K562 (cell line): ENCODE measurements around the gene ODF4. TPM values are rescaled to one million over a fixed set of nuclear protein-coding genes. Genes with fewer than 3 reads are reported as not detected.
A peak's percentile ranks its signal among the peaks of the same experiment; 100 is the strongest.

Experiments
- ATAC-seq: fragments of 200-7000 bp; cut with Tn5 transposase; 3 replicates; pipeline ENCODE4 v1.9.1; 2020; ENCODE audit warnings: moderate library complexity
- BruUV-seq: library from RNA; stranded (reverse); fragments of 400-500 nt; replicated peaks from 2 replicates; lab custom pipeline; 2021; lab: Mats Ljungman, UMichigan
- CTCF ChIA-PET: fragments of 300-600 bp; formaldehyde crosslinking; extraction: SDS; loops from one replicate; lab custom pipeline; 2021; ENCODE audit warnings: low intra/inter-chr PET ratio; lab: Yijun Ruan, JAX
- POLR2A ChIA-PET: fragments of 300-600, 350-650 bp; sonication (Branson Sonifier 250); formaldehyde crosslinking; extraction: SDS; loops from one replicate; lab custom pipeline; 2021; ENCODE audit warnings: antibody characterized with exemption, inconsistent platforms; lab: Yijun Ruan, JAX
- DNase-seq, 4 experiments: peaks; one replicate each; pipeline versions ENCODE4 v3.0.0 to v3.0.0-alpha.2; 2011 to 2018; ENCODE audit warnings: low spot score in 3 of 4, mixed read lengths in 3 of 4; ENCODE audit errors: extremely low read depth in 1 of 4
- FAIRE-seq: peaks from 2 replicates; lab custom pipeline; 2011; peaks lifted over from hg19 to GRCh38; lab: Jason Lieb, UNC
- H2AFZ ChIP-seq: 2 replicates; pipeline ENCODE4 v1.6.0; 2011; ENCODE audit warnings: low read depth, low read length, control low read depth, inconsistent platforms
- H3K27ac ChIP-seq: fragments of 200-600 bp; 3 replicates; pipeline ENCODE4 v1.8.0; 2011; ENCODE audit warnings: low read depth, mild to moderate bottlenecking, control low read depth, inconsistent platforms, low read length, moderate library complexity, mixed read lengths; ENCODE audit errors: extremely low read depth
- H3K27me3 ChIP-seq, 2 experiments: fragments of 300-600 bp in 1 of 2; 2 replicates in 1 of 2; 3 replicates in 1 of 2; pipeline versions ENCODE4 v1.6.0 to v1.8.0; 2011; ENCODE audit warnings: inconsistent platforms in 2 of 2, low read length in 2 of 2, mild to moderate bottlenecking in 1 of 2, mixed read lengths in 1 of 2, moderate library complexity in 1 of 2; ENCODE audit not compliant: control insufficient read depth in 2 of 2, insufficient read depth in 2 of 2
- H3K36me3 ChIP-seq: fragments of 300-600 bp; 3 replicates; pipeline ENCODE4 v1.8.0; 2011; ENCODE audit warnings: mild to moderate bottlenecking, low read length, inconsistent platforms; ENCODE audit not compliant: control insufficient read depth, insufficient read depth
- H3K4me1 ChIP-seq, 2 experiments: fragments of 200-600 bp in 1 of 2; replicated peaks in 1 of 2; 2 replicates in 1 of 2; 3 replicates in 1 of 2; pipeline versions ENCODE4 v1.5.1 to v1.8.0; 2011; ENCODE audit warnings: inconsistent platforms in 2 of 2, low read length in 2 of 2, mild to moderate bottlenecking in 1 of 2, mixed read lengths in 1 of 2, moderate library complexity in 1 of 2; ENCODE audit not compliant: control insufficient read depth in 2 of 2, insufficient read depth in 2 of 2
- H3K4me2 ChIP-seq: 2 replicates; pipeline ENCODE4 v1.6.1; 2011; ENCODE audit warnings: low read length, control low read depth, inconsistent platforms, mixed read lengths; ENCODE audit not compliant: insufficient read depth
- H3K4me3 ChIP-seq: fragments of 200-600 bp; sonication (generic), shearing (Covaris generic); 2 replicates; pipeline ENCODE4 v1.5.1; 2016; ENCODE audit warnings: control low read depth, inconsistent platforms
- H3K79me2 ChIP-seq: fragments of 200-600 bp; 3 replicates; pipeline ENCODE4 v1.8.0; 2011; ENCODE audit warnings: low read length, inconsistent platforms; ENCODE audit not compliant: control insufficient read depth, insufficient read depth
- H3K9ac ChIP-seq, 2 experiments: 2 replicates each; pipeline versions ENCODE4 v1.6.0 to v1.6.1; 2011; ENCODE audit warnings: low read depth in 2 of 2, low read length in 2 of 2, control low read depth in 1 of 2, inconsistent platforms in 1 of 2, mild to moderate bottlenecking in 1 of 2, mixed read lengths in 1 of 2; ENCODE audit not compliant: insufficient read depth in 1 of 2
- H3K9me1 ChIP-seq: one replicate; pipeline ENCODE4 v1.6.0; 2011; ENCODE audit warnings: inconsistent platforms, mild to moderate bottlenecking, low read length, moderate library complexity; ENCODE audit not compliant: control insufficient read depth, insufficient read depth
- H3K9me3 ChIP-seq: replicated peaks from 2 replicates; pipeline ENCODE4 v1.5.1; 2011; ENCODE audit warnings: low read depth, low read length, inconsistent platforms; ENCODE audit not compliant: control insufficient read depth, insufficient read depth
- H4K20me1 ChIP-seq: replicated peaks from 2 replicates; pipeline ENCODE4 v1.6.1; 2011; ENCODE audit warnings: low read length, inconsistent platforms, mixed read lengths; ENCODE audit not compliant: control insufficient read depth, insufficient read depth
- CREM ChIP-seq: IDR thresholded peaks from 2 replicates; pipeline ENCODE4 v1.6.1; 2014; ENCODE audit warnings: antibody characterized with exemption, low read depth
- EGR1 ChIP-seq: fragments of 450-650 bp; conservative IDR thresholded peaks from 2 replicates; pipeline ENCODE4 v1.6.1; 2017; ENCODE audit warnings: mild to moderate bottlenecking
- FOSL1 ChIP-seq: fragments of 200-800 bp; sonication (Bioruptor generic); conservative IDR thresholded peaks from 2 replicates; pipeline ENCODE4 v1.6.1; 2016; ENCODE audit warnings: missing genetic modification characterization, missing compliant biosample characterization
- PYGO2 ChIP-seq: fragments of 450-650 bp; IDR thresholded peaks from 2 replicates; pipeline ENCODE4 v1.6.1; 2016; ENCODE audit warnings: mild to moderate bottlenecking, missing genetic modification characterization, moderate library complexity, missing compliant biosample characterization
- RBM14 ChIP-seq: fragments of 200-400 bp; formaldehyde crosslinking; IDR thresholded peaks from 2 replicates; pipeline ENCODE4 v1.6.1; 2018; ENCODE audit warnings: low read depth, mild to moderate bottlenecking, low read length, moderate library complexity, borderline replicate concordance; ENCODE audit not compliant: insufficient read depth
- SMARCA5 ChIP-seq: fragments of 450-650 bp; IDR thresholded peaks from 2 replicates; pipeline ENCODE4 v1.6.1; 2016
- TAF15 ChIP-seq: fragments of 200-400 bp; formaldehyde crosslinking; IDR thresholded peaks from 2 replicates; pipeline ENCODE4 v1.6.1; 2017; ENCODE audit warnings: mild to moderate bottlenecking, low read depth, low read length, moderate library complexity
- TRIM28 ChIP-seq: fragments of 450-650 bp; IDR thresholded peaks from 2 replicates; pipeline ENCODE4 v1.6.1; 2017
- ZBED1 ChIP-seq: IDR thresholded peaks from 2 replicates; pipeline ENCODE4 v1.6.1; 2014
- ZSCAN32 ChIP-seq: fragments of 450-650 bp; formaldehyde crosslinking; IDR thresholded peaks from 2 replicates; pipeline ENCODE4 v1.4.0; 2020; ENCODE audit warnings: mild to moderate bottlenecking, moderate library complexity
- WGBS: fragments of 100-300 bp; shearing (Covaris generic); methylation state at CpG from one replicate; pipeline ENCODE4 v1.1.6; 2016; ENCODE audit warnings: low coverage, mixed read lengths; ENCODE audit not compliant: insufficient coverage; ENCODE audit errors: missing lambda C conversion rate; 5-methylcytosine and 5-hydroxymethylcytosine counted together
- in situ Hi-C: fragments of 300-500 bp; cut with MboI; formaldehyde crosslinking; loops from 4 replicates; pipeline ENCODE4 v1.15.0; 2018; ENCODE audit warnings: inconsistent platforms, mixed read lengths
- intact Hi-C: fragments of 100-400 bp; cut with micrococcal nuclease; formaldehyde crosslinking; loops from 2 replicates; pipeline ENCODE4 v1.14.2; 2022
- polyA plus RNA-seq, 8 experiments: library from polyadenylated mRNA; depleted of rRNA in 4 of 8; stranded (reverse) in 5 of 8; unstranded in 3 of 8; fragments of >200 nt; fragmentation: Nextera tagmentation in 2 of 8; fragmentation: Illumina TruSeq in 1 of 8; extraction: Ambion mirVana in 2 of 8; extraction: Trizol in 1 of 8; gene quantifications; 2 replicates each; pipeline versions ENCODE4 v1.2.1 to v1.2.3, GENCODE V29; 2011 to 2014; ENCODE audit warnings: inconsistent platforms in 1 of 8, missing spikeins in 1 of 8
- total RNA-seq, 7 experiments: library from RNA; depleted of rRNA in 6 of 7; stranded (reverse); fragments of >200 nt in 6 of 7; fragmentation: Illumina TruSeq in 2 of 7; extraction: Trizol in 2 of 7; gene quantifications; 2 replicates each; pipeline versions ENCODE4 v1.2.1 to v1.2.3, GENCODE V29; 2011 to 2021; ENCODE audit warnings: low replicate concordance in 1 of 7
- TF ChIP-seq, protein P1 (sequence below): IDR thresholded peaks from 2 replicates; pipeline ENCODE4 v1.6.1; 2016; ENCODE audit warnings: missing genetic modification characterization, missing compliant biosample characterization
- TF ChIP-seq, protein P2 (sequence below): fragments of 200-400 bp; formaldehyde crosslinking; IDR thresholded peaks from 2 replicates; pipeline ENCODE4 v1.6.1; 2017; ENCODE audit warnings: mild to moderate bottlenecking, low read depth, low read length, moderate library complexity
- TF ChIP-seq, protein P3 (sequence below): fragments of 450-650 bp; IDR thresholded peaks from 2 replicates; pipeline ENCODE4 v1.6.1; 2016
- TF ChIP-seq, protein P4 (sequence below): fragments of 200-800 bp; sonication (Bioruptor generic); IDR thresholded peaks from 2 replicates; pipeline ENCODE4 v1.6.1; 2016; ENCODE audit warnings: missing genetic modification characterization, missing compliant biosample characterization

The ODF4 gene
- total and polyA plus RNA-seq, 9 of the 15 experiments (the other 6 are each of a cell fraction or from before 2014, with no cell fraction given), result not detected

DNA sequence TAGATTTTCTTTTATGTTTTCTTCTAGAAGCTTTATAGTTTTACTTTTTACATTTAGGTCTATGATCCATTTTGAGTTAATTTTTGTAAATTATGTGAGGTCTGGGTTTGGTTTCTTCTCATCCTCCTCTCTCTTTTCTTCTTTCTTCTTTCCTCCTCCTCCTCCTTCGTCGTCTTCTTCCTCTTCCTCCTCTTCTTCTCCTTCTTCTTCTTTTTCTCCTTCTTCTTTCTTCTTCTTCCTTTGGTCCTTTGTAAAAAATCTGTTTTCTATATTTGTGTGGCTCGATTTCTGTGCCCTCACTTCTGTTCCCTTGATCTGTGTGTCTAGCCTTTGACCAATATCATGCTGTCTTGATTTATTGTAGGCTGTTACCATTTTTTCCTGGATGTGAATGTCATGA, 39.4 kb upstream of the ODF4 start:
- Histone ChIP-seq H2AFZ (peak overlapping the region; percentile 61; the same call in 1 of the 2 replicates), H3K4me2 (peak overlapping the region; percentile 38; the same call in 1 of the 2 replicates)
- TF ChIP-seq, protein P1, sequence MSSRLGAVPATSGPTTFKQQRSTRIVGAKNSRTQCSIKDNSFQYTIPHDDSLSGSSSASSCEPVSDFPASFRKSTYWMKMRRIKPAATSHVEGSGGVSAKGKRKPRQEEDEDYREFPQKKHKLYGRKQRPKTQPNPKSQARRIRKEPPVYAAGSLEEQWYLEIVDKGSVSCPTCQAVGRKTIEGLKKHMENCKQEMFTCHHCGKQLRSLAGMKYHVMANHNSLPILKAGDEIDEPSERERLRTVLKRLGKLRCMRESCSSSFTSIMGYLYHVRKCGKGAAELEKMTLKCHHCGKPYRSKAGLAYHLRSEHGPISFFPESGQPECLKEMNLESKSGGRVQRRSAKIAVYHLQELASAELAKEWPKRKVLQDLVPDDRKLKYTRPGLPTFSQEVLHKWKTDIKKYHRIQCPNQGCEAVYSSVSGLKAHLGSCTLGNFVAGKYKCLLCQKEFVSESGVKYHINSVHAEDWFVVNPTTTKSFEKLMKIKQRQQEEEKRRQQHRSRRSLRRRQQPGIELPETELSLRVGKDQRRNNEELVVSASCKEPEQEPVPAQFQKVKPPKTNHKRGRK, result peak; percentile 73
- TF ChIP-seq ZBED1, result no peak
- TF ChIP-seq EGR1, result no peak
- TF ChIP-seq, protein P2, sequence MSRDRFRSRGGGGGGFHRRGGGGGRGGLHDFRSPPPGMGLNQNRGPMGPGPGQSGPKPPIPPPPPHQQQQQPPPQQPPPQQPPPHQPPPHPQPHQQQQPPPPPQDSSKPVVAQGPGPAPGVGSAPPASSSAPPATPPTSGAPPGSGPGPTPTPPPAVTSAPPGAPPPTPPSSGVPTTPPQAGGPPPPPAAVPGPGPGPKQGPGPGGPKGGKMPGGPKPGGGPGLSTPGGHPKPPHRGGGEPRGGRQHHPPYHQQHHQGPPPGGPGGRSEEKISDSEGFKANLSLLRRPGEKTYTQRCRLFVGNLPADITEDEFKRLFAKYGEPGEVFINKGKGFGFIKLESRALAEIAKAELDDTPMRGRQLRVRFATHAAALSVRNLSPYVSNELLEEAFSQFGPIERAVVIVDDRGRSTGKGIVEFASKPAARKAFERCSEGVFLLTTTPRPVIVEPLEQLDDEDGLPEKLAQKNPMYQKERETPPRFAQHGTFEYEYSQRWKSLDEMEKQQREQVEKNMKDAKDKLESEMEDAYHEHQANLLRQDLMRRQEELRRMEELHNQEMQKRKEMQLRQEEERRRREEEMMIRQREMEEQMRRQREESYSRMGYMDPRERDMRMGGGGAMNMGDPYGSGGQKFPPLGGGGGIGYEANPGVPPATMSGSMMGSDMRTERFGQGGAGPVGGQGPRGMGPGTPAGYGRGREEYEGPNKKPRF, result no peak
- 0 out of 2 replicates have a peak, but pooled peaks have one; percentile 11 for TF ChIP-seq SMARCA5
- TF ChIP-seq RBM14, result no peak
- TF ChIP-seq, protein P3, sequence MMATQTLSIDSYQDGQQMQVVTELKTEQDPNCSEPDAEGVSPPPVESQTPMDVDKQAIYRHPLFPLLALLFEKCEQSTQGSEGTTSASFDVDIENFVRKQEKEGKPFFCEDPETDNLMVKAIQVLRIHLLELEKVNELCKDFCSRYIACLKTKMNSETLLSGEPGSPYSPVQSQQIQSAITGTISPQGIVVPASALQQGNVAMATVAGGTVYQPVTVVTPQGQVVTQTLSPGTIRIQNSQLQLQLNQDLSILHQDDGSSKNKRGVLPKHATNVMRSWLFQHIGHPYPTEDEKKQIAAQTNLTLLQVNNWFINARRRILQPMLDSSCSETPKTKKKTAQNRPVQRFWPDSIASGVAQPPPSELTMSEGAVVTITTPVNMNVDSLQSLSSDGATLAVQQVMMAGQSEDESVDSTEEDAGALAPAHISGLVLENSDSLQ, result peak; percentile 25; the same call in 1 of the 2 replicates
- TF ChIP-seq PYGO2 (tag), result no peak
- TF ChIP-seq TAF15, result no peak
- TF ChIP-seq ZSCAN32 (CRISPR knock-in tag), result no peak
- TF ChIP-seq TRIM28, result no peak
- TF ChIP-seq FOSL1 (tag), result no peak
- TF ChIP-seq CREM, result no peak
- TF ChIP-seq, protein P4, sequence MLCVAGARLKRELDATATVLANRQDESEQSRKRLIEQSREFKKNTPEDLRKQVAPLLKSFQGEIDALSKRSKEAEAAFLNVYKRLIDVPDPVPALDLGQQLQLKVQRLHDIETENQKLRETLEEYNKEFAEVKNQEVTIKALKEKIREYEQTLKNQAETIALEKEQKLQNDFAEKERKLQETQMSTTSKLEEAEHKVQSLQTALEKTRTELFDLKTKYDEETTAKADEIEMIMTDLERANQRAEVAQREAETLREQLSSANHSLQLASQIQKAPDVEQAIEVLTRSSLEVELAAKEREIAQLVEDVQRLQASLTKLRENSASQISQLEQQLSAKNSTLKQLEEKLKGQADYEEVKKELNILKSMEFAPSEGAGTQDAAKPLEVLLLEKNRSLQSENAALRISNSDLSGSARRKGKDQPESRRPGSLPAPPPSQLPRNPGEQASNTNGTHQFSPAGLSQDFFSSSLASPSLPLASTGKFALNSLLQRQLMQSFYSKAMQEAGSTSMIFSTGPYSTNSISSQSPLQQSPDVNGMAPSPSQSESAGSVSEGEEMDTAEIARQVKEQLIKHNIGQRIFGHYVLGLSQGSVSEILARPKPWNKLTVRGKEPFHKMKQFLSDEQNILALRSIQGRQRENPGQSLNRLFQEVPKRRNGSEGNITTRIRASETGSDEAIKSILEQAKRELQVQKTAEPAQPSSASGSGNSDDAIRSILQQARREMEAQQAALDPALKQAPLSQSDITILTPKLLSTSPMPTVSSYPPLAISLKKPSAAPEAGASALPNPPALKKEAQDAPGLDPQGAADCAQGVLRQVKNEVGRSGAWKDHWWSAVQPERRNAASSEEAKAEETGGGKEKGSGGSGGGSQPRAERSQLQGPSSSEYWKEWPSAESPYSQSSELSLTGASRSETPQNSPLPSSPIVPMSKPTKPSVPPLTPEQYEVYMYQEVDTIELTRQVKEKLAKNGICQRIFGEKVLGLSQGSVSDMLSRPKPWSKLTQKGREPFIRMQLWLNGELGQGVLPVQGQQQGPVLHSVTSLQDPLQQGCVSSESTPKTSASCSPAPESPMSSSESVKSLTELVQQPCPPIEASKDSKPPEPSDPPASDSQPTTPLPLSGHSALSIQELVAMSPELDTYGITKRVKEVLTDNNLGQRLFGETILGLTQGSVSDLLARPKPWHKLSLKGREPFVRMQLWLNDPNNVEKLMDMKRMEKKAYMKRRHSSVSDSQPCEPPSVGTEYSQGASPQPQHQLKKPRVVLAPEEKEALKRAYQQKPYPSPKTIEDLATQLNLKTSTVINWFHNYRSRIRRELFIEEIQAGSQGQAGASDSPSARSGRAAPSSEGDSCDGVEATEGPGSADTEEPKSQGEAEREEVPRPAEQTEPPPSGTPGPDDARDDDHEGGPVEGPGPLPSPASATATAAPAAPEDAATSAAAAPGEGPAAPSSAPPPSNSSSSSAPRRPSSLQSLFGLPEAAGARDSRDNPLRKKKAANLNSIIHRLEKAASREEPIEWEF, result no peak

More for the DNA sequence above, 39.4 kb upstream of the ODF4 start:
- Histone ChIP-seq H3K27me3 (no peaks in the 10 kb centered on the region), H3K4me3 (no peak overlapping the region), H3K4me1 (peaks cover 7 to 8% of the 10 kb centered on the region in 2 experiments; a peak in 4 of 5 replicates), H4K20me1 (no peaks in the 10 kb centered on the region), H3K27ac (no peak overlapping the region), H3K9ac (no peak overlapping the region), H3K9me3 (no peaks in the 10 kb centered on the region; the same call in 1 of the 2 replicates), H3K9me1 (no peaks in the 10 kb centered on the region), H3K36me3 (no peaks in the 10 kb centered on the region), H3K79me2 (no peaks in the 10 kb centered on the region)
- ChIA-PET POLR2A (no interaction called here), CTCF (no interaction called here)
- WGBS, result 42% methylated on average over 3 of the region's 3 CpGs
- no peak for FAIRE-seq
- ATAC-seq, result no peak
- BruUV-seq, result no TSS peak
- no peak for DNase-seq
- intact Hi-C loops (loop anchor here (2.0 to 10.0 kb wide), 4 partner anchors 77 to 178 kb away; partner anchors contain the start of gene HES7), in situ Hi-C loops (loop anchor here (5.0 kb wide), 1 partner anchor 178 kb away; the partner anchor contains the start of gene HES7)
